NCI-H2227 (cell line): Measurements from ENCODE around the gene GIT2.
A peak's percentile ranks its signal among the peaks of the same experiment; 100 is the strongest.
"Not testable (repeated sequence)": the region's sequence is repeated elsewhere in the genome, so short reads cannot be mapped to it uniquely, and the experiment has no call there.

ENCODE experiments used
- DNase-seq: peaks from one replicate; lab custom pipeline; 2025; ENCODE audit not compliant: unreplicated experiment; lab: John Stamatoyannopoulos, UW

Gene GIT2

GRCh38 chr12:109995686-109996482 is at the start of gene GIT2:
GIT2 (minus strand) TSS chr12:109996368; CDS start chr12:109996224, 144 bp downstream.
- peak; percentile 96 for DNase-seq

GRCh38 chr12:110042264-110042663 is 46.1 kb upstream of the GIT2 start:
- DNase-seq: no peak

GRCh38 chr12:110039085-110039807 is 43.1 kb upstream of the GIT2 start:
- DNase-seq: no peak

- no peak for DNase-seq
Measured at GRCh38 chr12:110038741-110039084, 42.5 kb upstream of the GIT2 start.

- no peak for DNase-seq
Measured at GRCh38 chr12:110037315-110037714, 41.1 kb upstream of the GIT2 start.

GRCh38 chr12:110035534-110036104 is 39.5 kb upstream of the GIT2 start:
- no peak for DNase-seq

GRCh38 chr12:110033888-110034287 is 37.7 kb upstream of the GIT2 start:
- no peak for DNase-seq

- no peak for DNase-seq
Measured at GRCh38 chr12:110029290-110029815, 33.2 kb upstream of the GIT2 start.

- DNase-seq: no peak
Measured at GRCh38 chr12:110028323-110028722, 32.2 kb upstream of the GIT2 start.

- DNase-seq: no peak
Measured at GRCh38 chr12:110024051-110024450, 27.9 kb upstream of the GIT2 start.

- peak; percentile 30 for DNase-seq
Measured at GRCh38 chr12:110023059-110023980, 27.2 kb upstream of the GIT2 start.

GRCh38 chr12:110020956-110021355 is 24.8 kb upstream of the GIT2 start:
- no peak for DNase-seq

- DNase-seq: no peak
Measured at GRCh38 chr12:110015132-110015531, 19.0 kb upstream of the GIT2 start.

GRCh38 chr12:110012659-110013058 is 16.5 kb upstream of the GIT2 start:
- no peak for DNase-seq

GRCh38 chr12:110012137-110012536 is 16.0 kb upstream of the GIT2 start:
- no peak for DNase-seq

- no peak for DNase-seq
Measured at GRCh38 chr12:110010853-110011723, 14.9 kb upstream of the GIT2 start.

GRCh38 chr12:110008681-110009398 is 12.7 kb upstream of the GIT2 start:
- DNase-seq: not testable (repeated sequence)

- no peak for DNase-seq
Measured at GRCh38 chr12:110007881-110008280, 11.7 kb upstream of the GIT2 start.

GRCh38 chr12:110006115-110006514 is 9.9 kb upstream of the GIT2 start:
- DNase-seq: no peak
